Fibroblast of the conjunctiva (primary cell): ENCODE results near the gene RNF130.
"Not testable (repeated sequence)": the region's sequence is repeated elsewhere in the genome, so short reads cannot be mapped to it uniquely, and the experiment has no call there.

Source experiments
- DNase-seq: peaks from one replicate; pipeline ENCODE4 v3.0.0-alpha.2; 2010; ENCODE audit warnings: low read depth

Gene RNF130

DNA sequence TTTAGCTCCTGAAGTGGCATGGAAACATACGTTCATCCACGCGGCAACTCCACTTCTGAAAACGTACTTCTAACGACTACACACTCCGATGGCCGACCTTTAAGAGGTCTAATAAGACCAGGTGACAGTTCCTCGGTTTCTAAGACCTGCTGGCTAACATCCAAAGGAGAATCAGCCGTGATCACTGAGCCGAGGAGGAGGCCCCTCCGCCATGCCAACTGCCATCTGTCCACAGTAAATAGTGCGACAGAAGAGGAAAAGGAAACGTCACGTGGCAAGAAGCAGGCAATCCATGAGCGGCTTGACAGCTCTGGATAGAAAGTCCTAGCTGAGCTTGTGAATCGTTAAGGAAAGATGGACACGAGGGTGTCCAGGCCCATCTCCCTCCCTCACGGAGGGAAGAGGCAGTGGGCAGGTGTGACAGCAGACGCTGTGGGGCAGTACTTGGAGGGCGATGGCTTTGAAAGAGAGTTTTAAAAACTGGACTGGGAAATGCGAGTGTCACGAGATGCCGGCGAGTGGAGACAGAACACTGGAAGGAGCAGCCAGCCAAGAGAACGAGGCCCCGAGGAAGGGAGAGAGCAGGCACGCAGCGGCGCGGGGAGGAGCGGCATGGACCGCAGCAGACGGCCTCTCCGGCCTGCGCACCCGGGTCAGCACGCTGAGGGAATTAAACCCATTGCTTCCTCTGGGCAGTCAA is 97.2 kb downstream of the RNF130 start:
- no peak for DNase-seq

DNA sequence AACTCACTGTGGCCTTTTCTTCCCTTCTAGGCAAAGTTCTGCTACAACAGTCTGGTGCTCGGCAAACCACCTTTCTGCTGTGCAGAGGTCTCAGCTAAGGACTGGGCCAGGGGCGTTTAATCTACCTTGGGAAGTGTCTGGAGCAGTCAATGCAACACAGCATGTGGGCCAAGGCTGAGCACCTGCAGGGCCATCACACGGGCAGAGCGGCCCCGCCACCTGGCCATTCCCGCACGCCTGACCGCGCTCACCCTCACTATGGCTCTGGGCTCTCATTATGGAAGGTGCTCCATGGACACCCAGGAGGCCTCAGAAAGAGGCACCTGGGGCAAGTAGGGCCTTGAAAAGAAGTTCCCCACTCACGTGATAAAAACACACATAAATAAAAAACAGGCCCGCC is 98.2 kb downstream of the RNF130 start:
- no peak for DNase-seq

DNA sequence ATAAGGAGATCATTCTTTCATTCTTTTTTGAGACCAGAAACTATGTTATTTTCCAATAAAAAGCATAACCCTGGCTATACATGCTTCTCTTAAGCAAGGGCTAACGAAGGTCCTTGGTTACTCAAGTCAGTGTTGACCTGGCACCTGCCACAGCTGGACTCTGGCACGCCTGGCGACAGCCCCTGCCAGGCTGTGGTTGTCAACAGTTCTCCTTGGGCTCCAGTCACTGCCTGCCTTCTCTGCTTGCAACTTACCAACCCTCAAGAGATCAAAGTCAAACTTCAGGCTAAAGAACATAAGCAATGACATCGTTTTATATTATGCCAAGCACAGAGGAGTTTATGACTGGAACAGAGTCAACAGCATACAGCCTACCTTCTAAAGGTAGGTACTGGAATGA is 102.4 kb downstream of the RNF130 start:
- DNase-seq, result no peak

DNA sequence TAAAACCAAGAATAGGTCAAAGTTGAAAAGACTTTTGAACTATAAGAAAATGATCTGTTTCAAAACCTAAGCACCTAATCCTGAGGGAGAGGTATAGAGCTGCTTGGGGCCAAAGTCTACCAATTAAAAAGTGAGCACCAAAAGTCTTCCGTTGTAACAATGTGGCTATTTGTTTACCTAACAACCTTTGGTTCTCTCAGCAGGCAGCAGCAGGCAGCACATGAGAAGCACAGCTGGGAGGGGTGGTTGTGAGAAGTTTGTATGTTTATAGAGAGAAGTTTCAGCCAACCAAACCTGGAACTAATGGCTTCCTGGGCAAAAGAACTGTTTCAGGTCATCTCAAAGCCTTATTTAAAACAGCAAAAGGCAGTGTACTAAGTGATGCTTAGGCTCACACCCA is 104.1 kb downstream of the RNF130 start:
- DNase-seq, result no peak

DNA sequence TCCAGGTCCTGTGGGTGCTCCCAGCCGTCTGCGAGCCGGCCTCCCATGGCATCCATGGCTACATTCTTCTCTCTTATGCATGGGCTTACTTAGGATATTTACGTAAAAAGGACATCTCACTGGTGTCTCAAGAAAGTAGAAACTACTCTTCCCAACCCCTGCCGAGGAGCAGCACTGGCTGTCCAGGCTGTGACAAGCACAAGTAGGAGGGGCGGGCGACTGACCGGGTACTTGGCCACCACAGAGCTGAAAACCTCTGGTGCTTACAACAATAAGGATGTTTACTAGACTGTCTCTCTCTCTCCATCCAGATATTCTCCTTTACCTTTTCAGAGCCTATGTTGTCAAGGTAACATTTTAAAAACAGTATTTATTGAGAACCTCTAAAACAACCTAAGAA is 107.5 kb downstream of the RNF130 start:
- DNase-seq, result no peak

DNA sequence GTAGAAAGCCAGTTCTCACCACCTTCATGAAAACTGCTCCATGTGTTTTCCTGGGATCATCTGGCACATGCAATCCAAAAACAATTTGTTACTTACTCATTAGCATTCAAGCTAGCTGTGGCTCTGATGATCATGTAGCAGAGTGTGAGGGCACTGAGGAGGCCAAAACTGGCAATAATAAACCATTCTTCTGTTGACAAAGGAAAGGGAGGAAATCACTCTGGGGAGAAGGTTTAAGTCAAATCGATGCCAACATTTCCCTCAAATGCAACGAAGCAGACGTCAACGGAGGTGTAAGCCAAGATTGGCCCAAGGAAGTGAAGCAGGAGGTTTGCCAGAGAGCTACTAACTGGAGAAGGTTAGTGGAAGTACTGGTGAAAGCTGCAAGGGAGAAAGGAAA is 108.2 kb downstream of the RNF130 start:
- no peak for DNase-seq

DNA sequence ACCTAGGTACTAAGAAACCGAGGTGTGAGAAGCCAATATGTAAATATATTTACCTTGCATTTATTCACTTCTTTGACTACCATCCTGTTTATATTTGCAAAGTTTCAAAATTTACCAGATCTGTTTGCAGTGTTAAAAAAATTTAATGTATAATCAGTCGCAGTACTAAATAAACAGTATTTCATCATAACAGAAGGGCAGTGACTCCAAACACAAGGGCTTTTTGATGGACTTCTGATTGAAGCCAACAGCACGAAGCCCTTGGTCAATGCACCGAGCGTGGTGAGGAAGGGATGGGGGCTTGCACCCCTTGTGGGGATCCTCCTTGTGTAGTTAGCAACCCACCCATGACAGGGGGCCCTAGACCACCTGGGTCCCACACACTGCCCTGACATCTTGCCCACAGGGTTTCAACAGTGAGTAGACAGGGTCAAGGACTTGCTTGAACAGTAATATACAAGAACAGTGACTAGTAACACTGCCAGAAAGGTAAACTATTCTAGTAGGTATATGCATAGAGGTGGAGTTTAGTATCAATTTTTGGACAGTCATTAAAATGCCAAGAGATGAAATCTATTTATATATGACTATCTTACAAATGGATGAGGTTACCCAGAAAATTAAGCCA is 111.2 kb downstream of the RNF130 start:
- DNase-seq, result no peak

DNA sequence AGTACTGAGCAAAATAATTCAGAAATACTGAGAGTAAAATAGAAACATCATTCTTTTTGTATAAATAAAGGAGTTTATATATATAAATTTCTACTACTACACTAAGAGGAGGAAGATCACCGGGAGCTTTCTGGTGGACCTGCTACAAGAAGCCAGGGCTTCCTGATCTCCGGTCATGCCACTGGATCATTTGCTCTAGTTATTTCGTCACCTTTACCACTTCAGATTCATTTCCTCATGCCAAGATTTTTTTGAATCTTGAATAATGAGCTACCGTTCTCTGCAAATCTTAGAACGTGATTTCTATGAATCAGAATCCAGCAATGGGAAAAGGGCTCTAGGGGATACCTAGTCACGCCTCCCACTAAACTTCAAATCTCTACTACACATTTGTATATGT is 111.9 kb downstream of the RNF130 start:
- DNase-seq, result no peak

DNA sequence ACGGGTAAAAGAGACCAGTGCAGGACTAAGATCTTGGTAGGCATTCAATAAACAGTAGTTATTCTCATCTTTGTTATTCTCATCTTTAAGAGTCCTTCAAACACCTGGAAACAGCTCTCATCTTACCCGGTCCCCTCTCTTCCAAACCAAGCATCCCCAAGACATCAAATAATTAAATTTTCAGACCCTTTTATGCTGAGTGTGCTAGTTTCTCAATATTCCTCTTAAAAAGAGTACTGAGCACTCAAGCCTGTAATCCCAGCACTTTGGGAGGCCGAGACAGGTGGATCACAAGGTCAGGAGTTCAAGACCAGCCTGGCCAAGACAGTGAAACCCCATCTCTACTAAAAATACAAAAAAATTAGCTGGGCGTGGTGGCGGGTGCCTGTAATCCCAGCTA is 112.4 kb downstream of the RNF130 start:
- DNase-seq, result not testable (repeated sequence)

DNA sequence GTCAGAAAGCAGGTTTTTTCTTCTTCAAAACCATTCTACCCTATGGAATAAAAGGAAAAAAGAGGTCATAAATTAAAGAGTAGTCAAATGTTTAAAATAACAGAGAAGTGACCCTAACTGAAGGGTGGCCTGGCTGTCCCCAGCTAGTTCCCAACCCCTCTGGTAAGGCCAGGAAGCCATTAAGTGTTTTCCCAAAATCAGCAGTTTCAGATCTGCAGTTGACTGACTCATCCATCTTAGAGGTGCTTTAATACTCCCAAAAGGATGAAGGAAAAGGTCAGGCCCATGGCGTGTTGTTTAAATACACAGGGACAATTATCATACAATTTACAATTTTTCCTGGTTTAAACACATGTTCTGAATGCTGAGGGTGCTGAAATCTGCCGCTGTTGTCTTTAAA is 115.9 kb downstream of the RNF130 start:
- no peak for DNase-seq

DNA sequence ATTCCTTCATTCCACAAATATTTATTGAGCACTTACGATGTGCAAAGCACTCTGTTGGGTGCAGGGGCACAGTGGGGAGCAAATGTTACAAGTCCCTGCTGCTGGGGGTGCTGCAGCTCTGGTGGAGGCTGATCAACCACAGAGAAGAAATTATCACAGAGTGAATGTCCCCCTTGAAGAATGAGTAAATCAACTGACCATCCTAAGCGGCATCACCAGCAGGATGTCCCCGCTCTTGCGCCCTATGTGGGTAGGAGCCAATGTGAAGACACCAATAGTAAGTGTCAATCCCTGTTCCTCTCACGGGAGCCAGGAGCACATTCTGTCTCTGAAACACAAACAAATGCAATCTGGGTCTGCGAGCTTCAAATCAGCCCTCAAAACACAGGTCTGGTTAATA is 116.5 kb downstream of the RNF130 start:
- DNase-seq, result no peak

DNA sequence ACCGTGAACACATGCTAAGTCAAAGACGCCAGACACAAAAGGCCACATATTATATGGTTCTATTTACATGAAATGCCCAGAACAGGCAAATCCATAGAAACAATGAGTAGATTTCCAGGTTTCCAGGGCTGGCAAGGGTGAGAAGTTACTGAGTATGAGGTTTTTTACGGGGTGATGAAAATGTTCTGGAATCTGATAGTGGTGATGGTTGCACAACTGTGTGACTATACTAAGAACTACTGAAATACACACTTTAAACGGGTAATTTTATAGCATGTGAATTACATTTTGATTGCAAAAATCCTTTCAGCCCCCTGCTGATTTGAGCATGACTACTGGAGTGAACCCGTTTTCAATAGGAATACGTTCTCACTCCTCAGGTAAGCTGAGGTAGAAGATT is 117.1 kb downstream of the RNF130 start:
- no peak for DNase-seq

DNA sequence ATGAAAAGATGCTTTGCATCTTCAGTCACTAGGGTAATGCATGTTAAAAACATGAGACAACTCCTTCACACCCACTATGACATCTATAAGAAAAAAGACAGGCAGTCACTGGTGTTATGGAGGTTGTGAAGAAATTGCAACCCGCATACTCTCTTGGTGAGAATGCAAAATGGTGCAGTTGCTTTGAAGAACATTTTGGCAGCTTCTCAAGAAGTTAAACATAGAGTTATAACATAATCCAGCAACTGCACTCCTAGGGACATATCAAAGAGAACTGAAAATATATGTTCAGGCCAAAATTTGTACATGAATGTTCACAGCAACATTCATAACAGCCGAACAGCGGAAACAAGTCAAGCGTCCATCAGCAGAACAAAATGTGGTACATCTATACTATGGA is 117.6 kb downstream of the RNF130 start:
- no peak for DNase-seq

DNA sequence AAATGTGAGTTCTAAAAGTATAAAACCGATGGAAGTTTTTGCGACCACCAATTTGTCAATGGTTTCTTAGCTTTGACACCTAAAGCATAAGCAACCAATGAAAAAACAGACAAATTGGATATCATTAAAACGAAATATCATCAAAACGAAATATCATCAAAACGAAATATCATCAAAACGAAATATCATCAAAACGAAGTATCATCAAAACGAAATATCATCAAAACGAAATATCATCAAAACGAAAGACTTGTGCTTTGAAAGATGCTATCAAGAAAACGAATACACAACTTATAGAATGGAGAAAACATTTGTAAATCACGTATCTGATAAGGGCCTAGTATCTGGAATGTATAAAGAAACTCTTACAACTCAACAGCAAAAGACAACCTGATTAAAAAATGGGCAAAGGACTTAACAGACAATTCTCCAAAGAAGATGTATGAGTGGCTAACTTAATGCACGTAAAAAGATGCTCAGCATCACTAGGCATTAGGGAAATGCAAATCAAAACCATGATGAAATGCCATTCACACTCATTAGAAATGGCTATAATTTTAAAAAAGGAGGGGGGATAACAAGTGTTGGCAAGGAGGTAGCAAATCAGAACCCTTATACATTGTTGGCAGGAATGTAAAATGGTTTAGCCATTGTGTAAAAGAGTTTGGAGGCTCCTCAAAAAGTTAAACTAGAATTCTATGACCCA is 134.4 kb downstream of the RNF130 start:
- no peak for DNase-seq

DNA sequence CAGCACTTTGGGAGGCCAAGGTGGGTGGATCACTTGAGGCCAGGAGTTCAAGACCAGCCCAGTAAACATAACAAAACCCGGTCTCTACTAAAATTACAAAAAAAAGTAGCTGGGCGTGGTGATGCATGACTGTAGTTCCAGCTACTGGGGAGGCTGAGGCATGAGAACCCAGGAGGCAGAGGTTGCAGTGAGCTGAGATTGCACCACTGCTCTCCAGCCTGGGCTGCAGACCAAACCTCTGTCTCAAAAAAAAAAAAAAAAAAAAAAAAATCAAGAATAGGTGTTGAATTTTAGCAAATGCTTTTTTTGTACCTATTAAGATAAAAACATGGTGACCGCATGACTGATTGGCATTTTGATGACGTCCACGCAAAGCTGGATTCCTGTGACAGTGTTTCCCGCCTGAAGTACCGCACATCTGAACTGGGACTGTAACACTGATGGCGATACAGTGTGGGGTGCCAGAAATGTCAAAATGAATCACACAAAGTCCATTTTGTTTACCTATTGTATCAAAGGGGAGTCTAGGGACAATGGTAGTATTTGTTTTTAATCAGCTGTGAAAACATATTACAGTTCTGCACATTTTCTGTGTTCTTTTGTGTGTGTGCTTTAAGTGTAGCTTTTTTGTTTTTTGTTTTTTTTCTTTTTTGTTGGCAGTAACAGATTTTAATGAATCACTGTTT is 140.6 kb downstream of the RNF130 start:
- DNase-seq, result no peak

DNA sequence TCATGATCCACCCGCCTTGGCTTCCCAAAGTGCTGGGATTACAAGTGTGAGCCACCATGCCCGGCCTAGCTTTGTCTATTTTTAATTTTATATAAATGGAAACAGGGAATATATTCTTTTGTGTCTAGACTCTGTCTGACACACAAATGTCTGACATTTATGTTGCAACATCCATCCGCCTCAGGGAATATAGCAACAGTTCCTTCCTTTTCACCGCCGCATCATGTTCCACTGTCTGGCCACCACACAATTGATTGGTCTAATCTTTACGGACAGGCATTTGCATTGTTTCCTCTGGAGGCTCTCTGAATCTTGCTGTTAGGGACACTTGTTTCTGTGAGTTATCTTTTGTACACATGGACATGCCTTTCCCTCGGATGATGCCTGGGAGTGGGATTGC is 143.7 kb downstream of the RNF130 start:
- no peak for DNase-seq

DNA sequence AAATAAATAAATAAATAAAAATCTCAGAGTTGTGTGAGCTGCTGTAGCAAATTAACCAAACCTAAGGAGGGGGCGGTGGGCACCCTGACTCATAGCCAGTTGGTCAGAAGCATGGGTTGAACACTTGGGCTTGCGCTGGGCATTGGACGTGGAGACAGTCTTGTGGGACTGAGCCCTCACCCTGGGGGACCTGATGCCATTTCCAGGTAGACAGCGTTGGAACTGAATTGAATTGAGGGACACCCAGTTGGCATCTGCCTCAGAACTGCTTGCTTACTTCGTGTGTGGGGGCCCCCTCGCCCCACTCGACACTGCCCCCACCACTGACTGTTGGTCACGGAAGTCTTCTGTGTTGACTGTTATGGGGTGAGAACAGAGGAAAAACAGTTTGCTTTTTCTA is 144.9 kb downstream of the RNF130 start:
- no peak for DNase-seq

DNA sequence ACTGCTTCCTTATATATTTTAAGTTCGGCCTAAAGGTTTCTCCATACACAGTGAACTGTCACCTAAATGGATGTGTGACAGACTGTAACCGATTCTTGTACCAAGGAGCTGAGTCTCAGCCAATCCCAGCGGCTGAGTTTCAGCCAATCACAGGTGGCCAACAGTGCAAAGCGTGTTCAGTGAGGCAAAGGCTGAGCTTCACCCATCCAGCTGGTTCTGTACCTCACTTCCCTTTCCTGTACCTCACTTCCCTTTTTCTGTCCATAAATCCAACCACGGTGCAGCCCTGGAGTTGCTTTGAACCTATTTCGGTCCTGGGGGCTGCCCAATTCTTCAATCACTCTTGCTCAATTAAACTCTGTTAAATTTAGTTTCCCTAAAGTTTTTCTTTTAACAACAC is 148.1 kb downstream of the RNF130 start:
- no peak for DNase-seq

DNA sequence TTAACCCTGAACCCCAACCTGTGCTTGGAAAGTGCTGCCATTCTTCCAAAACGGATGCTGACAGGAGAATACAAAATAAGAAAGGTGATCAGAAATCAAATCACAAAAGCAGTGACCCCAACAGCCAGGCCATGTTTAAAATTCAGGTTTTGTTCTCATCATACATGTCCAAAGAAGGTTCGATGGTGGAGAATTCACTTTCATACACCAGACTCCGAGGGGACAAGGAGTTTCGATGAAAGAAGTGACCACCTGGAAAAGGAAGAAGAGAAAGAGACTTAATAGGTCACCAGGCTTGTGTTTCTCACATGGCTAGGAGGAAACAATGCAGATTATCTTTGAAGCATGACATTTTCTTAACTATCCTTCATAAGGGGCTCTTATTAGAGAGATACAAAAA is 151.4 kb downstream of the RNF130 start:
- no peak for DNase-seq

DNA sequence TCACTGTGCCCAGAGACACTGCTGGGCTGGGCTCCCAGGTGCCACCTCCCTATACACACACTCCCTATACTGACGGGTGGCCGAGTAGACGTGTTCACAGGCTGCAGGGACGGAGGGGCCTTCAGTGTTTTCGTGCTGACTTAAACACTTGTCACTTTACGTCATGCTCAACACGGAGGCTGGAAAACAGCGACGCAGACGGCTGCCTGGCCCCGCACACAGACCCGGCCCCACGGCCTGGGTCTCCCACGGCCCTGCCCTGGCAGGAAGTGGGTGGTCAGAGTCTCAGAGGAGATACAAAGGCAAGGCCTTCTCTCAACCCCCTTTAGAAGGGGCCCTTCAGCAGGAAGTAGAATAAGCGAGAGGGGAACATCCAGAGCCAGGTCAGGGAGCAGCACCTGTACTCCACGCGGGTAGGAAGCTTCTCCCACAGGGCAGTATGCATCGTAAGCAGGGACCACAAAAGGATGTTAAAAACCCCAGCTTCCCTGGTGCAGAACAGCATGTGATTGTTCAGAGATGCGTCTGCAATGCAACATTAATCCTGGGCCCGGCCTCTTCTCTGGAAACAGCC is 152.0 kb downstream of the RNF130 start:
- no peak for DNase-seq

DNA sequence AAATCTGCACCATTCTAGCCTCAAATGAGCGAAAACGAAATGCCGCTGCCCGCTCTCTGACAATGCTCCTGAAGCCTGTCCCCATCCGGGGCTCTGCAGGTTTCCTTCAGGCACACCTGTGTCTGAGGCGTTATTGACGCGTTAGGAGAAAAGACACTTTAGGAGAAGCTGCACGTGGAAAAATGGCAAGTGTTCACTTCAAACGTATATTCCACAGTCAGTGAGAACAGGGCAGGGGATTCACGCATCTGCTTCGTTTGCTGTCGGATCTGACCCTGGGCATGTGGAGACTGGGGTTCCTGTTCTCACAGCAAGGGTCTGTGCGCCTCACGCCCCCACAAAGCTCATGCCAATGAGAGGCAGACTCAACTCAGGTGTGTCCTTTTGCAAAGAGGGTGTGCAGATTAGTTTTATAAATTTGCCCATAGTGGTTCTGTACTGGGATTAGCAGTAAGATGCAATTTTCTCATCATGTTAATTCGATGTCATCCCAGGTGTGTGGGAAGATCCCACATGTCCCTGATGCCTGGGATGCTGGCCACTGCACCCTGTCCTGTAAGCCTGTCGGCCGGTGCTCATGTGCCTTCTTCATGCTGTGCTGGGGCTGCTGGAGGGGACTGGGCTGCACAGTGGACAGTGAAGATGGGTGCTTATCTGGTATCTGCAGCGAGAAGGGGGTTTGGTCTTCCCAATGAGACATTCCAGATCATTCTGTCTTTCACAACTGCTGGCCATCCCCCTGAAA is 152.6 kb downstream of the RNF130 start:
- no peak for DNase-seq

DNA sequence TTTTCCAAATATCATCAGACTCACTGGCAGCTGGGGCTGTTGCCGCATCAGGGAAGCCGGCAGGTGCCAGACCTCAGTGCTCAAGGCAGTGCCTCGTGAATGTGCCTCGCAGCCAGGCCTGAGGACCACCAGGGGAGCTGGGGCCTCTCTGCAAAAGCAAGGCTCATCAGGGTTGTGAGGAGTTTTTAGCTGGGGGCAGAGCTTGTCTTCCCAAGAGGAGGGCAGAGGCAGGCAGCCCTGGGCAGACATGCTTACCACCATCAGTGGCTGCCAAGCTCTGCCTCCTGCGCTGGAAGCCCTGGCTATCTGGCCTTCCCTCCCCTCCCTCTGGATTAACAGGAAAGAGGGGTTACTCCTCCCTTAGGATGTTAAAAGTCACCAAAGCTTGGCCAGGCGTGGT is 155.0 kb downstream of the RNF130 start:
- DNase-seq, result no peak
